Body of pancreas (tissue), 4 donors: ENCODE results near the gene NCR2.

Source experiments
- POLR2A ChIP-seq, 3 donors: fragments of 450-650 bp; IDR thresholded peaks; one replicate each; pipeline ENCODE4 v1.6.1; 2016; ENCODE audit warnings: antibody characterized with exemption in 3 of 3, mild to moderate bottlenecking in 2 of 3
- TF ChIP-seq, protein P1 (sequence below), 7 experiments: fragments of 450-650 bp in 4 of 7; fragments of 200-600 bp in 3 of 7; sonication (generic) in 3 of 7; IDR thresholded peaks; one replicate each; pipeline ENCODE4 v1.5.1; 2016 to 2019; ENCODE audit warnings: antibody characterized with exemption in 7 of 7

- no peak for TF ChIP-seq POLR2A (IDR thresholded peaks at IDR 0.05)
- TF ChIP-seq, protein P1, sequence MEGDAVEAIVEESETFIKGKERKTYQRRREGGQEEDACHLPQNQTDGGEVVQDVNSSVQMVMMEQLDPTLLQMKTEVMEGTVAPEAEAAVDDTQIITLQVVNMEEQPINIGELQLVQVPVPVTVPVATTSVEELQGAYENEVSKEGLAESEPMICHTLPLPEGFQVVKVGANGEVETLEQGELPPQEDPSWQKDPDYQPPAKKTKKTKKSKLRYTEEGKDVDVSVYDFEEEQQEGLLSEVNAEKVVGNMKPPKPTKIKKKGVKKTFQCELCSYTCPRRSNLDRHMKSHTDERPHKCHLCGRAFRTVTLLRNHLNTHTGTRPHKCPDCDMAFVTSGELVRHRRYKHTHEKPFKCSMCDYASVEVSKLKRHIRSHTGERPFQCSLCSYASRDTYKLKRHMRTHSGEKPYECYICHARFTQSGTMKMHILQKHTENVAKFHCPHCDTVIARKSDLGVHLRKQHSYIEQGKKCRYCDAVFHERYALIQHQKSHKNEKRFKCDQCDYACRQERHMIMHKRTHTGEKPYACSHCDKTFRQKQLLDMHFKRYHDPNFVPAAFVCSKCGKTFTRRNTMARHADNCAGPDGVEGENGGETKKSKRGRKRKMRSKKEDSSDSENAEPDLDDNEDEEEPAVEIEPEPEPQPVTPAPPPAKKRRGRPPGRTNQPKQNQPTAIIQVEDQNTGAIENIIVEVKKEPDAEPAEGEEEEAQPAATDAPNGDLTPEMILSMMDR (IDR thresholded peaks at IDR 0.05): no peak
Observed at GRCh38 chr6:41294214-41294872, 41.1 kb upstream of the NCR2 start.
